ENCODE measurements around the gene NCBP1.

DNA sequence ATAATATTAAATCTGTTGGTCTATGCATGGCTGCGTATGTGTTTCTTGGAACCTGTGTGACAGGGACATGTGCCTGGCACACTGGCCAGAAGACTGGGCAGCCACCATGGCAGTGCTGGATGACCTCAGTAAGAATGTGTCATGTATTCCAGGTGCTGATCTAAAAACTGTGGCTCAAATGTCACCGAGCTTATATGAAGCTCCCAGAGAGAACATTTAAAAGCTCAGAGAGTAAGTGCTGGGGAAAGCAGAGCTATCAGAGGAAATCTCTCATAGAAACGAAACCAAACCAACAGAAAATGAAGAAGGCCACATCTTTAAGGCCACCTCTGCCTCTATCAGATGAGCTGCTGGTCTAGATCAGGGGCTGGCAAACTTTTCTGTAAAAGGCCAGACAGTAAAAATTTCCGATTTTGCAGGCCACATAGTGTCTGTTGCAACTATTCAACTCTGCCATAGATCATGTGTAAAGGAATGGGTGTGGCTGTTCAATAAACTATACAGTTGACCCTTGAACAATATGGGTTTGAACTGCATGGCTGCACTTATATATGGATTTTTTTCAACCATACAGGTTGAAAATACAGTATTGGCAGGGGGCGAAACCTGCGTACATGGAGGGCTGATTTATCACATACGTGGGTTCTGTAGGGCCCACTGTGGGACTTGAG is 32.3 kb upstream of the NCBP1 start:
- TF ChIP-seq CTCF (IDR thresholded peaks at IDR 0.05), result no peak
- TF ChIP-seq POLR2A (IDR thresholded peaks at IDR 0.05), result no peak
- no peak for TF ChIP-seq POLR2AphosphoS5 (IDR thresholded peaks at IDR 0.05)

Data from breast epithelium (tissue), 3 donors.